Sigmoid colon (tissue), 3 donors: ENCODE data around the gene MYO1C.

Experiments
- CTCF ChIP-seq, 4 experiments: fragments of 450-650 bp in 3 of 4; fragments of 200-600 bp in 1 of 4; IDR thresholded peaks; one replicate each; pipeline ENCODE4 v1.5.1; 2016 to 2019; ENCODE audit warnings: antibody characterized with exemption in 4 of 4, mild to moderate bottlenecking in 3 of 4, moderate library complexity in 2 of 4
- POLR2A ChIP-seq, 2 donors: fragments of 450-650 bp; IDR thresholded peaks; one replicate each; pipeline ENCODE4 v1.6.1; 2016; ENCODE audit warnings: antibody characterized with exemption in 2 of 2, mild to moderate bottlenecking in 2 of 2, moderate library complexity in 2 of 2

- TF ChIP-seq POLR2A (IDR thresholded peaks at IDR 0.05), result no peak
- TF ChIP-seq CTCF (IDR thresholded peaks at IDR 0.05), result no peak
These were observed 51.6 kb downstream of the MYO1C start for GRCh38 chr17:1440921-1441320.
